ENCODE measurements around the gene AP4S1. TPM values are rescaled to one million over a fixed set of nuclear protein-coding genes. Genes with fewer than 3 reads are reported as not detected.
A peak's percentile ranks its signal among the peaks of the same experiment; 100 is the strongest.
"Not testable (repeated sequence)": the region's sequence is repeated elsewhere in the genome, so short reads cannot be mapped to it uniquely, and the experiment has no call there.

The AP4S1 gene
- total RNA-seq, 1 experiment from 2014 or later: 13.1 TPM

- peak; percentile 16 for DNase-seq (ENCODE audit: low read depth)
- in situ Hi-C loops (cut with HindIII; ENCODE audit: low pct_unique_long_range_greater_than_20kb, low sequenced_read_pairs): no loop called here
Observed at GRCh38 chr14:31029016-31029970, 3.8 kb downstream of the AP4S1 start.

GRCh38 chr14:31030469-31030868 lies 5.0 kb downstream of the AP4S1 start:
- in situ Hi-C loops (cut with HindIII; ENCODE audit: low pct_unique_long_range_greater_than_20kb, low sequenced_read_pairs): no loop called here

GRCh38 chr14:31036552-31036951 lies 11.1 kb downstream of the AP4S1 start:
- DNase-seq (ENCODE audit: low read depth): no peak
- in situ Hi-C loops (cut with HindIII; ENCODE audit: low pct_unique_long_range_greater_than_20kb, low sequenced_read_pairs): no loop called here

More at GRCh38 chr14:31030469-31030868, 5.0 kb downstream of the AP4S1 start:
- DNase-seq (ENCODE audit: low read depth): no peak

GRCh38 chr14:31037709-31038221 lies 12.3 kb downstream of the AP4S1 start:
- in situ Hi-C loops (cut with HindIII; ENCODE audit: low pct_unique_long_range_greater_than_20kb, low sequenced_read_pairs): no loop called here
- DNase-seq (ENCODE audit: low read depth): no peak

GRCh38 chr14:31038521-31039166 lies 13.2 kb downstream of the AP4S1 start:
- peak; percentile 64 for DNase-seq (ENCODE audit: low read depth)
- in situ Hi-C loops (cut with HindIII; ENCODE audit: low pct_unique_long_range_greater_than_20kb, low sequenced_read_pairs): no loop called here

- in situ Hi-C loops (cut with HindIII; ENCODE audit: low pct_unique_long_range_greater_than_20kb, low sequenced_read_pairs): no loop called here
- DNase-seq (ENCODE audit: low read depth): no peak
Observed at GRCh38 chr14:31042300-31042699, 16.9 kb downstream of the AP4S1 start.

GRCh38 chr14:31042893-31043292 lies 17.4 kb downstream of the AP4S1 start:
- DNase-seq (ENCODE audit: low read depth); in situ Hi-C loops (cut with HindIII; ENCODE audit: low pct_unique_long_range_greater_than_20kb, low sequenced_read_pairs): not testable (repeated sequence)

GRCh38 chr14:31043379-31043778 lies 17.9 kb downstream of the AP4S1 start:
- in situ Hi-C loops (cut with HindIII; ENCODE audit: low pct_unique_long_range_greater_than_20kb, low sequenced_read_pairs): no loop called here
- DNase-seq (ENCODE audit: low read depth): no peak

- in situ Hi-C loops (cut with HindIII; ENCODE audit: low pct_unique_long_range_greater_than_20kb, low sequenced_read_pairs): no loop called here
- DNase-seq (ENCODE audit: low read depth): no peak
Observed at GRCh38 chr14:31045501-31046080, 20.1 kb downstream of the AP4S1 start.

GRCh38 chr14:31047503-31047902 lies 22.1 kb downstream of the AP4S1 start:
- in situ Hi-C loops (cut with HindIII; ENCODE audit: low pct_unique_long_range_greater_than_20kb, low sequenced_read_pairs): no loop called here
- DNase-seq (ENCODE audit: low read depth): no peak

GRCh38 chr14:31051023-31051422 lies 25.6 kb downstream of the AP4S1 start:
- no peak for DNase-seq (ENCODE audit: low read depth)
- in situ Hi-C loops (cut with HindIII; ENCODE audit: low pct_unique_long_range_greater_than_20kb, low sequenced_read_pairs): no loop called here

- DNase-seq (ENCODE audit: low read depth): no peak
- in situ Hi-C loops (cut with HindIII; ENCODE audit: low pct_unique_long_range_greater_than_20kb, low sequenced_read_pairs): no loop called here
Observed at GRCh38 chr14:31051511-31051910, 26.1 kb downstream of the AP4S1 start.

GRCh38 chr14:31052905-31053586 lies 27.6 kb downstream of the AP4S1 start:
- DNase-seq (ENCODE audit: low read depth); in situ Hi-C loops (cut with HindIII; ENCODE audit: low pct_unique_long_range_greater_than_20kb, low sequenced_read_pairs): not testable (repeated sequence)

GRCh38 chr14:31057035-31057434 lies 31.6 kb downstream of the AP4S1 start:
- DNase-seq (ENCODE audit: low read depth): no peak
- in situ Hi-C loops (cut with HindIII; ENCODE audit: low pct_unique_long_range_greater_than_20kb, low sequenced_read_pairs): no loop called here

GRCh38 chr14:31057701-31058364 lies 32.4 kb downstream of the AP4S1 start:
- in situ Hi-C loops (cut with HindIII; ENCODE audit: low pct_unique_long_range_greater_than_20kb, low sequenced_read_pairs): no loop called here

GRCh38 chr14:31059152-31059924 lies 33.9 kb downstream of the AP4S1 start:
- in situ Hi-C loops (cut with HindIII; ENCODE audit: low pct_unique_long_range_greater_than_20kb, low sequenced_read_pairs): no loop called here
- no peak for DNase-seq (ENCODE audit: low read depth)

More at GRCh38 chr14:31057701-31058364, 32.4 kb downstream of the AP4S1 start:
- DNase-seq (ENCODE audit: low read depth): no peak

- in situ Hi-C loops (cut with HindIII; ENCODE audit: low pct_unique_long_range_greater_than_20kb, low sequenced_read_pairs): no loop called here
Observed at GRCh38 chr14:31060253-31060875, 34.9 kb downstream of the AP4S1 start.

More at GRCh38 chr14:31060253-31060875, 34.9 kb downstream of the AP4S1 start:
- no peak for DNase-seq (ENCODE audit: low read depth)
